Lung (tissue), 12 donors: ENCODE results near the gene DPP3. TPM values are rescaled to one million over a fixed set of nuclear protein-coding genes. Genes with fewer than 3 reads are reported as not detected.

Experiments used
- ATAC-seq: fragments of 200-7000 bp; cut with Tn5 transposase; one replicate; pipeline ENCODE4 v1.9.1; 2020; ENCODE audit warnings: moderate number of reproducible peaks; ENCODE audit not compliant: insufficient read depth, low FRiP score
- DNase-seq, 3 donors: peaks; one replicate each; pipeline ENCODE4 v3.0.0-alpha.2; 2013 to 2017
- H3K27ac ChIP-seq, 2 donors: one replicate each; pipeline ENCODE4 v1.5.1; 2013; ENCODE audit warnings: mild to moderate bottlenecking in 2 of 2, moderate library complexity in 2 of 2, control low read depth in 1 of 2, inconsistent platforms in 1 of 2, low read depth in 1 of 2, low read length in 1 of 2
- H3K27me3 ChIP-seq, 3 donors: one replicate each; pipeline ENCODE4 v1.5.1; 2013; ENCODE audit warnings: low read length in 2 of 3; ENCODE audit not compliant: control insufficient read depth in 3 of 3, insufficient read depth in 3 of 3
- H3K36me3 ChIP-seq, 4 donors: one replicate each; pipeline ENCODE4 v1.5.1; 2013; ENCODE audit warnings: low read length in 4 of 4, mild to moderate bottlenecking in 1 of 4, moderate library complexity in 1 of 4; ENCODE audit not compliant: control insufficient read depth in 4 of 4, insufficient read depth in 4 of 4
- H3K4me1 ChIP-seq, 5 donors: one replicate each; pipeline ENCODE4 v1.5.1; 2013; ENCODE audit warnings: low read length in 5 of 5, mild to moderate bottlenecking in 2 of 5, moderate library complexity in 1 of 5; ENCODE audit not compliant: control insufficient read depth in 5 of 5, insufficient read depth in 5 of 5
- H3K4me3 ChIP-seq: one replicate; pipeline ENCODE4 v1.5.1; 2013; ENCODE audit warnings: mild to moderate bottlenecking, control low read depth, moderate library complexity
- H3K9ac ChIP-seq, 2 donors: one replicate each; pipeline ENCODE4 v1.5.1; 2013; ENCODE audit warnings: low read length in 2 of 2, control low read depth in 1 of 2; ENCODE audit not compliant: insufficient read depth in 1 of 2
- H3K9me3 ChIP-seq, 4 donors: one replicate each; pipeline ENCODE4 v1.5.1; 2013; ENCODE audit warnings: low read length in 3 of 4, mild to moderate bottlenecking in 1 of 4, moderate library complexity in 1 of 4; ENCODE audit not compliant: control insufficient read depth in 4 of 4, insufficient read depth in 3 of 4
- WGBS, 2 donors: extraction: QIAGEN DNeasy Blood & Tissue Kit; methylation state at CpG; one replicate each; pipeline ENCODE4 v1.1.7; 2013; 5-methylcytosine and 5-hydroxymethylcytosine counted together
- polyA plus RNA-seq, 2 donors: library from polyadenylated mRNA; stranded (reverse); fragments of 200-250 nt; gene quantifications; one replicate each; pipeline ENCODE4 v1.2.1, GENCODE V29; 2013
- total RNA-seq, 2 donors: library from RNA; depleted of rRNA in 1 of 2; stranded (reverse); fragments of >200 nt in 1 of 2; gene quantifications; one replicate each; pipeline ENCODE4 v1.2.1, GENCODE V29; 2014 to 2021
- TF ChIP-seq, protein P1 (sequence below): IDR thresholded peaks from 2 replicates; pipeline ENCODE4 v1.5.1; 2012; ENCODE audit warnings: mild to moderate bottlenecking; ENCODE audit errors: control extremely low read depth, extremely low read depth
- donor health status: control.
- donor health status: control.
- donor health status: Bipolar disorder and iron deficiency.
- donor health status: healthy.
- donor health status: DM: yes; HTN: yes; CAD: no.

Gene DPP3
- total and polyA plus RNA-seq, 4 donors: 25.4 to 76.3 (median 44.7) TPM

GRCh38 chr11:66545701-66546367 lies 65.6 kb downstream of the DPP3 start, which contains the start of gene ZDHHC24:
Gene ZDHHC24, minus strand, starts transcription at chr11:66546048. Its CDS starts 45 bp downstream, at chr11:66546003.
- peak; percentile 94 to 95 (median 94) for DNase-seq
- peak within 1 kb of the TSS; percentile 93 for H3K4me3 ChIP-seq
- WGBS, 2 donors: 0% methylated on average over 69 to 71 of the region's 71 CpGs
- H3K27ac ChIP-seq: peak within 1 kb of the TSS; percentile 68 to 87
- H3K4me1 ChIP-seq: peaks cover 0 to 14% (median 7%) of the 10 kb centered on the region in 5 donors
- peaks cover 0 to 13% (median 0%) of the 10 kb centered on the region in 4 donors for H3K36me3 ChIP-seq
- peak within 1 kb of the TSS; percentile 37 to 42 for H3K9ac ChIP-seq
- no peaks in the 10 kb centered on the region for H3K9me3 ChIP-seq
- peak; percentile 97 for ATAC-seq
- TF ChIP-seq, protein P1, sequence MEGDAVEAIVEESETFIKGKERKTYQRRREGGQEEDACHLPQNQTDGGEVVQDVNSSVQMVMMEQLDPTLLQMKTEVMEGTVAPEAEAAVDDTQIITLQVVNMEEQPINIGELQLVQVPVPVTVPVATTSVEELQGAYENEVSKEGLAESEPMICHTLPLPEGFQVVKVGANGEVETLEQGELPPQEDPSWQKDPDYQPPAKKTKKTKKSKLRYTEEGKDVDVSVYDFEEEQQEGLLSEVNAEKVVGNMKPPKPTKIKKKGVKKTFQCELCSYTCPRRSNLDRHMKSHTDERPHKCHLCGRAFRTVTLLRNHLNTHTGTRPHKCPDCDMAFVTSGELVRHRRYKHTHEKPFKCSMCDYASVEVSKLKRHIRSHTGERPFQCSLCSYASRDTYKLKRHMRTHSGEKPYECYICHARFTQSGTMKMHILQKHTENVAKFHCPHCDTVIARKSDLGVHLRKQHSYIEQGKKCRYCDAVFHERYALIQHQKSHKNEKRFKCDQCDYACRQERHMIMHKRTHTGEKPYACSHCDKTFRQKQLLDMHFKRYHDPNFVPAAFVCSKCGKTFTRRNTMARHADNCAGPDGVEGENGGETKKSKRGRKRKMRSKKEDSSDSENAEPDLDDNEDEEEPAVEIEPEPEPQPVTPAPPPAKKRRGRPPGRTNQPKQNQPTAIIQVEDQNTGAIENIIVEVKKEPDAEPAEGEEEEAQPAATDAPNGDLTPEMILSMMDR: no peak
- peaks cover 0 to 2% (median 0%) of the 10 kb centered on the region in 3 donors for H3K27me3 ChIP-seq

DNA sequence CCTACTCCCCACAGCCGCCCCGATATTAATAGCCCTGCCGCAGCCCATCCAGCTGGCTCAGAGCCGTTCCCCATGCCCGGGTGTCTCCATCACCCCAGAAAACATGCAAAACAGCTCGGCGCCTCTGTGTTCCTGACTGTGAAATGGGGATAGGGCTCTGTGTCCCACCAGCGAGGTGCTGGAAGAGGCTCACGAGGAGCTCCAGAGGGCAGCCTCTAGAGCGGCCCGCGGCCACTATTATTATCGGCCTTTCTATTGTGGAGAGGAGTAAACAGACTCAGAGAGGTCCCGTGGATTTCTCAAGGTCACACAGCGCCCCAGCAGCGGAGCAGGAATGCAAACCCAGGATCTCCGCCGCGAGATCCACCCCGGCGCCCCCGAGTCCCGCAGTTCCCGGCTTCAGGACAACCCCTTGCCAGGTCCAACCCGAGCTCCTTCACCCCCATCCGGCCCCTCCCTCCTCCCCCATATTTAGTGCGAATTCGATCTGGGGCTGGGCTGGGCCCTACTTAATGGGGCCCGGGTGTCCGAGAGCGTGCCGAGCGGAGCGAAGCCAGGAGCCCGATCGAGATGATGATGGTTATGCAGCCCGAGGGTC lies 66.2 kb downstream of the DPP3 start, which contains the start of gene ACTN3:
ACTN3 (plus strand) TSS at position 536 of the 598 bp plus-strand sequence; CDS start at position 571, 35 bp downstream.
- WGBS, 2 donors: 5 to 7% methylated on average over 37 of the region's 37 CpGs
- Histone ChIP-seq H3K27me3 (peaks cover 0 to 2% (median 0%) of the 10 kb centered on the region in 3 donors), H3K4me3 (peak within 1 kb of the TSS; percentile 93), H3K4me1 (peaks cover 0 to 14% (median 7%) of the 10 kb centered on the region in 5 donors), H3K36me3 (peaks cover 0 to 11% (median 0%) of the 10 kb centered on the region in 4 donors), H3K27ac (peak within 1 kb of the TSS; percentile 68 to 87), H3K9ac (peak within 1 kb of the TSS in 1 of 2 donors; percentile 37), H3K9me3 (no peaks in the 10 kb centered on the region)
- DNase-seq (peak in 2 of 3 donors; percentile 11 to 23), ATAC-seq (no peak)
- TF ChIP-seq, protein P1: no peak

DNA sequence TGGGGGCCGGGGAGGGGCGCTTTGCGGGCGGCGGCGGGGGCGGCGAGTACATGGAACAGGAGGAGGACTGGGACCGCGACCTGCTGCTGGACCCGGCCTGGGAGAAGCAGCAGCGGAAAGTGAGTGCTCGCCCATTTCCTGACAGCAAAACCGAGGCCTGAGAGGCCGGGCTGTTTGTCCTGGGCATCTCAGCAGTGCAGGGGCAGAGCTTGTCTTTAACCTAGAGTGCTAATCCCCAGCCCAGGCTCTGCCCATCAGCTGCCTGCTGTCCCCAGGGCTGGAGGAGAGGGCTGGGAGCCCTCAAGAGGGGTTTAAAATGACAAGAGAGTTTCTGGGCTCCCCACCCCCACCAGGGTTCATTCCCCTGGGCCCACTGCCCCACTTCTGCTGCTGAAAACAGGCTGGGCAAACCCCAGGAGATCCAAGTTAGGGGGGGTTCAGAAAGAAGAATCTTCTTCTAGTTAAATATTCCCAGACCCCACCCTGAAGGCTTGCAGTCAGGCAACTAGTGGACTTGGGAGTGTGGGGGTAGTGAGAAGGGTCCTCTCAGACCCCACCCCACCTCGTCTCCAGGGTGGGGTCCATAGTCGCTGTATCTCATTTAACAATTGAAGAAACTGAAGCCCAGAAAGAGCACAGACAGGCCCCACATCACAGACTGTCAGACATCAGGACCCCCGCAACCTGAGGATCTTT lies 66.9 kb downstream of the DPP3 start:
- Histone ChIP-seq H3K9ac (no peak overlapping the region), H3K4me3 (no peak overlapping the region), H3K27me3 (peaks cover 0 to 2% (median 0%) of the 10 kb centered on the region in 3 donors), H3K27ac (no peak overlapping the region), H3K36me3 (peaks cover 0 to 7% (median 0%) of the 10 kb centered on the region in 4 donors), H3K4me1 (peaks cover 0 to 14% (median 7%) of the 10 kb centered on the region in 5 donors), H3K9me3 (no peaks in the 10 kb centered on the region)
- DNase-seq: no peak
- TF ChIP-seq, protein P1: no peak
- WGBS, 2 donors: 35 to 46% methylated on average over 18 of the region's 18 CpGs
- ATAC-seq: no peak
